Stimulated activated CD4-positive, alpha-beta T cell treated with anti-CD3 and anti-CD28 coated beads, Interleukin-4, amount 100 ng/mL, for 24 hours (primary cell): ENCODE data around the gene PTPN13.
"Not testable (repeated sequence)": the region's sequence is repeated elsewhere in the genome, so short reads cannot be mapped to it uniquely, and the experiment has no call there.

Experiments used
- DNase-seq: peaks from one replicate; pipeline ENCODE4 v3.0.0-alpha.2; 2020

The PTPN13 gene

DNA sequence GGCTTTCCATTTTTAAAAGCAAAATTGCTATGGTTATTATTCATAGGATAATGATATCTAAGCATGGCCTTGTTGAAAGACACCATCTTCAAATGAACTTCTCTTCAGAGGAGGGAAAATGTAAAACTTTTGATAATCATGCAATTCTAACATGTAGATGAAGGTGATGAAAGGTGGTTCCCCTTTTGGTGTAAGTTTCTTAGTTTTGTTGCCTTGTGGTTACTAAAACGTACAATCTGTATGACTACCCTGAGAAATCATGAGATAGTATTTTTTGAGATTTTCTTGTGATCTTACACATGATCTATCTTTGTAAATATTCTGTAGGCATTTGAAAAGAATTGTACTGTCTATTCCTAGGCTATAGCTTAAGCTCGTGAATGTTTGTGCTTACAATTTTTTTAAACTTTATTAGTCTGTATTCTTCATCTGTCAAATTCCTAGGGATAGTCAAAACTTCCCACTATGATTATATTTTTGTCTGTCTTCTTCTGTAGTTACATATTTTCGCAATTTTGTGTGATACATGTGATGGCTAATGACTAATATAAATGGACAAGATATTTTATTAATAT, 47.5 kb downstream of the PTPN13 start:
- no peak for DNase-seq

DNA sequence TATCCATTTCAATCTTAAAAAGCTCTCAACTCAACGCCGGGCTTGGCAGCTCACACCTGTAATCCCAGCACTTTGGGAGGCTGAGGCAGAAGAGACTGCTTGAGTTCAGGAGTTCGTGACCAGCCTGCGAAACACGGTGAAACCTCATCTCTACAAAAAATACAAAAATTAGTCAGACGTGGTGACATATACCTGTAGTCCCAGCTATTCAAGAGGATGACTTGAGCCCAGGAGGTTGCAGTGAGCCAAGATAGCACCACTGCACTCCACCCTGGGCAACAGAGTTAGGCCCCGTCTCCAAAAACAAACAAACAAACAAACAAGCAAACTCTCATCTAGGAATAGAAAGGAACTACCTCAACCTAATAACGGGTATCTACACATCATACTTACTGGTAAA, 50.8 kb downstream of the PTPN13 start:
- no peak for DNase-seq

DNA sequence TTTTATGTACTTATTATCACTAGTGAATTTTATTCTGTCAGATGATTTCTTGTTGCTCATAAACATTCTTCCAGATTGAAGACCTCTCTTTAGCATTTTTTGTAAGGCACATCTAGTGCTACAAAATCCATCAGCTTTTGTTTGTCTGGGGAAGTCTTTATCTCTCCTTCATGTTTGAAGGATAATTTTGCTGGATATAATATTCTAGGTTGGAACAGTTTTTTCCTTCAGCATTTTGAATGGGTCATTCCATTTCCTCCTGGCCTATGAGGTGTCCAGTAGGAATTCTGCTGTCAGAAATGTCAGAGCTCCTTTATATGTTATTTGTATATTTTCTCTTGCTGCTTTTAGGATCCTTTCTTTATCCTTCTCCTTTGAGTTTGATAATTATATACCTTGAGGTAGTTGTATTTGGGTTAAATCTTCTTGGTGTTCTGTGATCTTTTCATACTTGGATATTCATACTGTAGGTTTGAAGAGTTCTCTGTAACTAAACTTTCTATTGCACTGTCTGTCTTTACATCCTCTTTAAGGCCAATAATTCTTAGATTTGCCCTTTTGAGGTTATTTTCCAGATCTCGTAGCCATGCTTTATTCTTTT, 58.3 kb downstream of the PTPN13 start:
- DNase-seq = no peak

DNA sequence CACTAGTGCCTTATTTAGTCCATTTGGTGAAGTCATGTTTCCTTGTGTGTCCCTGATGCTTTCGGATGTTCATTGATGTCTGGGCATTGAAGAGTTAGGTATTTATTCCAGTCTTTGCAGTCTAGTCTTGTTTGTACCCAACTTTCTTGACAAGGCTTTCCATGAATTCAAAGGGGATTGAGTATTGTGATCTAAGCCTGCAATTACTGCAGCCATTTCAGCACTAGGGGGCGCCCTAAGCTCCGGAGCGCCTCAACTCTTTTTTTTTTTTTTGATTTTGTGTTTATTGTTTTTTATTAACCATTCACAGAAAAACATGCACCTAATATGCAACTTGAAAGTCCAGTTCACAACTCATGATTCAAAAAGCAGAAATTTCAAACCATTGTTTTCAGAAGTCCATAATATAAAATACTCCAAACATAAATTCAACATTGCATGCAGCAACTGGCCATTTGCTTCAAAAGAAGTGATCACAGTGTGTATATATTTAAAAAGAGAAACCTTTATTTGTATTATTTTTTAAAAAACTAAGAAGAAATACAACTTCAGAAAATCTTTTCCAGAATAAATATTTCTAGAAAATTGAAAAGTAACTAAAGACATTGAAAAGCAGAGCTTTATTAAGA, 59.2 kb downstream of the PTPN13 start:
- no peak for DNase-seq

DNA sequence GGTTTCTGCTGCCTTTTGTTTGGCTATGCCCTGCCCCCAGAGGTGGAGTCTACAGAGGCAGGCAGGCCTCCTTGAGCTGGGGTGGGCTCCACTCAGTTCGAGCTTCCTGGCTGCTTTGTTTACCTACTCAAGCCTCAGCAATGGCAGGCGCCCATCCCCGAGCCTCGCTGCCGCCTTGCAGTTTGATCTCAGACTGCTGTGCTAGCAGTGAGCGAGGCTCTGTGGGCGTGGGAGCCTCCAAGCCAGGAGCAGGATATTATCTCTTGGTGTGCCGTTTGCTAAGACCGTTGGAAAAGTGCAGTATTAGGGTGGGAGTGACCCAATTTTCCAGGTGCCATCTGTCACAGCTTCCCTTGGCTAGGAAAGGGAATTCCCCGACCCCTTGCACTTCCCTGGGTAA, 62.7 kb downstream of the PTPN13 start:
- DNase-seq = not testable (repeated sequence)

DNA sequence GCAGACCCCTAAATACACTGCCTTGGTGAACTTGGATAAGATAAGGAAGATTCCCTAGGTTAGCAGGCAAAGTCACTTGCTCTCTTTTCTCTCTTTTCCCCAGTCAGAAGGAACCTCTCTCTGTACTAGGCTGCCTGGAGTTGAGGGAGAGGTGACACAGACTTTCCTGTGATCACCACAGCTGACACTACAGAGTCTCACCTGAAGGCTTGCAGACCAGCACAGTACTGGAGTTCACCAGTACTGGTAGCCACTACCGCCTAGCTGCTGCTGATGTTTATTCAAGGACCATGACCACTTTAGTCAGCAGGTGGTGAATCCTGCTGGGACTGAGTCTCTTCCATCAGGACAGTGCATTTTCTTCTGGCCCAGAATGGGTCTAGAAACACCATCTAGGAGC, 63.3 kb downstream of the PTPN13 start:
- DNase-seq = no peak

DNA sequence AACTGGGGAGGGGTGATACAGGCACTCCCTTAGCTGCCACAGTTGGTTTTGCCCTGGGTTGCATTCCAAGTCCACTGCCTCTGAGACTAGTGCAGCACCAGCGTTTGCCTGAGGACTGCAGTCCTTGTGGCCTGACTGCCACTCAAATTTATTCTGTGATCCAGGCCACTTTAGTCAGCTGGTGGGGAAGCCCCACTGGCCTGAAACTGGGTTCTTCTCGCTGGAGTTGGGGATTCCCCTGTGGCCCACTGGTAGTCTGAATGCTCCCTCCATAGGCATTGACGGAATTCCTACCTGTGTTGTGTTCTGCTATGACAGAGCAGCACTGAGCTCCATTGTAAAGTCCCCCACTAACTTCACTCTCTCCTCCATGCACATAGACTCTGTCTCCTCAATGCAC, 63.8 kb downstream of the PTPN13 start:
- no peak for DNase-seq

DNA sequence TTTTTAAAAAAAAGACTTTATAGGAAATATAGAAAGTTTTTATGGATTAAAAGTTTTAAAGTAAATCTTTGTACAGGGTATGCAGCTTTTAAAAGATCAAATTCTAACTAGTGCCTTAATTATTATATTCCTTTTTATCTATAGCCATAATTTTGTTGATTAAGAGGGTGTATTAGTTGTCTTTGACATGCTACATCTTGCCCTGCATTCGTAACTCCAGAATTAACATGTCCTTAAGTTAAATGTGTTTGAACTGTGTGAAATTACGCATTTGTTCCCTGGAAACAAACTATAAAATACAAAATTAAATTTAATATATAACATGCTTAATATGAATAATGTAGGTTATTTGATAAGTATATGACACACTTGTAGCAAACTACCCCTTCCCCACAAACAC, 66.3 kb downstream of the PTPN13 start:
- no peak for DNase-seq

DNA sequence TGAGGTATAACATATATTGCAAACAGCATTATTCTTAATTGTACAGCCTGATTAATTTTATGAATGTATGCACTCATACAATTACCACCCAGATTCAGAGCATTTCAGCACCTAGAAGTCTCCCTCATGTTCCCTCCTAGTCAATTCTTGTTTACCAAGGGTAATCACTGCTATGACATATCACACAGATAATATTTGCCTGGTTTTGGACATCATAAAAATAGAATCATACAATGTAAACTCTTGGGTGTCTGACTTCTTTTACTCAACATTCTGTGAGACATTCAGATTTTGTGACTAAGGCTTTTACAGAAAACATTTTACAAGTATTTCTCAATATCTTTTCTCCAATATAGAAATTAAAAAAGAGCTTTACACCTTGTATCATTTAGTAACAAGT, 66.9 kb downstream of the PTPN13 start:
- no peak for DNase-seq

DNA sequence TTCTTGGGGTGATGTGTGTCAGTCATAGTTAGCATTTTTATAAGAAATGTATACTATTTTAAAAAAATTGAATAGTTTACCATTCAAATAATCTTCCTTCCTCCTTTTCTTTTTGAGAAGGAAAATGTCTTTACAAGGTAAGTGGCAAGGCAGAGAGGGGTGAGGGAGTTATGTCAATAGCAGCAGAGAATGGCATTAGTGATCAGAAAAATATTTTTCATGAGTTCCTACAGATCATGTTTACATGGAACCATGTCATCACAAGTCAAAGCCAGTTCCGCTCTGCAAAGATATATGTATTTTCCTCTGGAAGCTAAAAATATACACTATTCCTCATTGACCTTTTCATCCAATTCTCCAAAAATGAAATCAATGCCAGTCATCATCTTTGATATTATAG, 67.3 kb downstream of the PTPN13 start:
- no peak for DNase-seq

DNA sequence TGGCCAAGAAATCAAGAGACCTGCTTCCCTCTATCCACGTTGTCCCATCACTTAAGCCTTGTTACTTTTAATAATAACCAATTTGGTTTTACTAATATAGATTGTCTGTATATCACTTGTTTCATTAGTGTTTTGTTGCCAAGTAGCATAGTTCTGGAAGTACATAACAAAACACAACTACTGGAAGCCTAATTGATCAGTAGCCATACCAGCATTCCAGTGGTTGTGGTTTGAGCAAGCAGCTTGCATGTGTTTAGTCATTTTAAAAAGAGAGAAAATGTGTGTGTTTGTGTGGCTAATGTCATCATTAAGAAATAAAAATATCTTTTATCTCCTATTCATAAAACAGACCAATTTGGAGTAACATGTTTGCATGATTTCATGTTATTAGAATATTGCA, 70.8 kb downstream of the PTPN13 start:
- DNase-seq = no peak

DNA sequence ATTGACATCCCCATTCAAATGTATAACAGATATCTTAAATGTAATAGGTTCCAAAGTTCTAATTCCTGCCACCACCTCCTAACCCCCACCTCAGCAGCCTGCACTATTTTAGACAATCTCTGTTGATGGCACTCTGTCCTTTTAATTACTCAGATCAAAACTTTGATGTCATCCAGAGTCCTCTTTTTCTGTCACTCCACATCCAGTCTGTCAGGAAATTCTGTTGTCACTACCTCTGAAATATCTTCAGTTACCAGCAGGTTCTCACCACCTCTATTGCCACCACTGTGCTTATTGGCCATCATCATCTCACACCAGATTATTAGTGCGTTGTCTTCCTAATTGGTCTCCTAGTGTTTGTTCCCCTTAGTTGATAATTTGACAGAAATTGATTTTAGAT, 76.2 kb downstream of the PTPN13 start:
- no peak for DNase-seq

DNA sequence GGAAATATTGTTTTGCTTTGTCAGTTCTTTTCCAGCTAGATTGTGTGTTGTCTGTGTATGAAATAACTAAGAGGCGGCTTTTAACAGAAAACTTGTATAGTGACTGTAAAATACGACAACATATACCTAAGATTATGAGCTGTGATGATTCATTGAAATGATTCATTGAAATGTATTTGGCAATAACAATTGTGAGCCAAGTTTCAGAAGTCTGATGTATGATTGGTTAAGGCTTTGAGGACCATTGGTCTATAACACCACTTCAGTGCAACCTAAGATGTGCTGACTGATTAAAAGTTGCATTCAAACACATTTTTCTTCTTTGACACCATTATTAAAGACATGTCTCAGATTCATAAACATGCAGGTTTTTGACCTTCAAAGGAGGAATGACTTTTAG, 76.6 kb downstream of the PTPN13 start:
- no peak for DNase-seq

DNA sequence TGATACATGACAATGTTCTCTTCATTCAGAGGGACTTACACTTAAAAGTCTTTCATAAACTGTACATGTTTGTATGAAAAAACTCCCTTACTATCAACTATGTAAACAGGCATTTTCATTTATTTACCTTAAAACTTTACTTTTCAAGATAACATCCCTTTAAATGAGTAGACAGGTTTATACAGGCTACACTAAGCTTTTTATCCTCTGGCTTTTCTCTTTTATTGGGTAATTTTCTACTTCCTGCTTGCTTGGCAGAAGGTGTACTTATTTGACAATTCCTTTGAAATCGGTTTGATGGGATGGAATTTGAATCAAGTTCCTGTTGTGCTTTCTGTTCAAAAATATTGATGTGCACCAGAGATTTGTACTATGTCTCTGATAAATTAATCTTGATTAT, 81.4 kb downstream of the PTPN13 start:
- no peak for DNase-seq

DNA sequence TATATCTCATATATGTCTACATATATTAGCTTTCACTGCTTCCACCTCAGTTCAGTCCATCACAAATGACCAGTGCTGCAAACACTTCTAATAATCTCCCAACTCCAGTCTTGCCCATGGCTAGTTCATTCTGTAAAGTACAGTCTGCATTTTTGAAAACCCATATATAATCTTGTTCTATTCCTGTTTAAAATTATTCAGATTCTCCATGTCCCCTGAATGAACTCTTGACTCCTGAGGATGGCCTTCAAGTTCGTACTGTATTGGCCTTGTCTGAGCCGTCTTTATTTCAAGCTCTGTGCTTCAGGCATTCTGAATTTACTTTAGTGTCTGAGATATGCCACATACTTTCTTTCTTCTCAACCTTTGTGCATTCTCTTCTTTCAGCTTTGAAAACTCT, 84.7 kb downstream of the PTPN13 start:
- DNase-seq = no peak

DNA sequence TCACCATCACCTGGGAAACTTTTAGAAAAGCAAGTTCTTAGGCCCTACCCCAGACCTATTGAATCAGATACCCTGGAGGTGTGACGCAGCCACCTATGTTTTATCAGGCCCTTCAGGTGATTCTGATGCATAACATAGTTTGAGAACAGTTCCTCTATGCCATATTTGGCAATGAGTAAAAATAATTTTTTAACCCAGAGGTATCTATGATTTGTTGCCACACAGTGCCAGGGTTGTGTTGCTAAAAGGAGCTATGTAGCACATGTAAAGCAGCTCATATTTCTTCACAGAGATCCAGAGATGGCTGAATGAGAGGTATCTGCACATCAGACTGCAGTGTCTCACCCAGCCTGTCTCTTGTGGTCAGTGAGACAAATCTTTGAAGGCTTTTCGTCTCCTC, 85.3 kb downstream of the PTPN13 start:
- no peak for DNase-seq

DNA sequence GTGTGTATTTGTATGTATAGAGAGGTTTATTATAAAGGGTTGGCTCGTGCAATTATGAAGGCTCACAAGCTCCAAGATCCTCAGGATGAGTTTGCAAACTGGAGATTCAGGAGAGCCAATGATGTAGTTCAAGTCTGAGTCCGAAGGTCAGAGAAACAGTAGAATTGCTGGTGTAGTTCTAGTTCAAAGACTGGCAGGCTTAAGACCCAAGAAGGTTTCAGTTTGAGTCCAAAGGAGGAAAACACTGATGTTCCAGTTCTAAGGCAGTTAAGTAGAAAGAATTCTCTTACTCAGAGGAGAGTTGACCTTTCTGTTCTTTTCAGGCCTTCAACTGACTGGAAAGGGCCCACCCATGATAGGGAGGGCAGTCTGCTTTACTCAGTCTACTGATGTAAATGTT, 89.1 kb downstream of the PTPN13 start:
- DNase-seq = no peak

DNA sequence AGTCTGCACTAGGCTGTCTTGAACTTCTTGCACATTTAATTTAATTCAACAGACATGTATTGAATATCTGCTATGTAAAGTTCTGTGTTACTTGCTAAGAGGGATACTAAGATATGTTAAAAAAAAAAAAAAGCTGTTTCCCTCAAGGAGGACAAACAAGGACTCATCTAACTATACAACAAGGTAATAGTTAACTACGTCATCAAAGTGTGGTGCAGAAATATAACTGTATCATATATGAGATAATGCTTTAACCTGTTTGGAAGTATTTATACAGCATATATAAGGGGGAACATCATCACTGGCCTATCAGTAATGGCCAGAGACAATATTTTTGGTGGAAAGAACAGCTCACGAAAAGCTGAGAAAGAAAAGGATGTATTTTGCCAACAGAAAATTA, 89.9 kb downstream of the PTPN13 start:
- DNase-seq = no peak

DNA sequence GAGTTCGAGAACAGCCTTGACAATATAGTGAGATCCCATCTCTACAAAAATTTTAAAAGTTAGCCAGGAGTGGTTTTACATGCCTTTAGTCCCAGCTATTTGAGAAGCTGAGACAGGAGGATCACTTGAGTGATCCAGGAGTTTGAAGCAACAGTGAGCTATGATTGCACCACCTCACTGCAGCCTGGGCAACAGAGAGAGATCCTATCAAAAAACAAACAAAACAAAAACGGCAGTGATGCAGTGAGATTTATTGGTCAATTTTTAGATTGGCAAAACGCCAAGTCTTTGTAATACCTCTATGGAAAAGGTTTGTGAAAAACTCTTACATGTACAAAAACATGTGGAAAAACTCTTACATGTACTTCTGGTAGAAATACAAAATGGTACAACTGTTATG, 91.3 kb downstream of the PTPN13 start:
- DNase-seq = no peak

DNA sequence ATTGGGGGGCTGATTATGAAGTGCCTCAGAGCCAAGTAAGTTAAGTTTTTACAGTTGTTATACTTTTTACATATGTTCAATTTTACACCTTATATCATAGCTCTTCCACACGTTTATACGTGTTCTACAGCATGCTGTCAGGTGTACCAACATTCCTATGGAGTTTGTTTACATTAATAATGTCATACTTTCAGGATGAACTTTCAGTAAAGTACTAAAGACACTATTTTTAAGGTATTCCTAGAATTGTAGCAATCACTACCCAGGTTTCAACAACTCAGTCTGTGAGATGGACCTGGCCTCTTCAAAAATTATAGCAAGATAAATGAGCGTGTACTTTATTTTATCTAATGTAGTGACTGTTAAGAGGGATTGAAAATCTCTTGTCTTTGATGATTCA, 92.6 kb downstream of the PTPN13 start:
- no peak for DNase-seq

DNA sequence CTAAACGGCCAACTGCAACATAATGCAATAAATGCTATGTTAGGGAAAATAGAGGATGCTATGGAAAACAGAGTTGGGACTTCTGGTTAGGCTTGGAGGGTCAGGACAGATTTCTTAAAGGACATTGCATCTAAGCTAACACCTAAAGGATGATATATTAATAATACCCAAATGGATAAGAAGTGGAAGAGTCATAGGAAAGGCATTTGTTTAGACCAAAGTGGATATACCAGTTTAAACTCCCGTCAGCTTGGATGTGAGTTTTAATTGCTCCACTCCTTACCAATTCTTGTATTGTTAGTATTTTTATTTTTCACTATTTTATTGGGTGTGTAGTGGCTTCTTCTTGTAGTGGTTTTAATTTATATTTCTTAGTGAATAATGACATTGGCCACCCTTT, 93.9 kb downstream of the PTPN13 start:
- no peak for DNase-seq

DNA sequence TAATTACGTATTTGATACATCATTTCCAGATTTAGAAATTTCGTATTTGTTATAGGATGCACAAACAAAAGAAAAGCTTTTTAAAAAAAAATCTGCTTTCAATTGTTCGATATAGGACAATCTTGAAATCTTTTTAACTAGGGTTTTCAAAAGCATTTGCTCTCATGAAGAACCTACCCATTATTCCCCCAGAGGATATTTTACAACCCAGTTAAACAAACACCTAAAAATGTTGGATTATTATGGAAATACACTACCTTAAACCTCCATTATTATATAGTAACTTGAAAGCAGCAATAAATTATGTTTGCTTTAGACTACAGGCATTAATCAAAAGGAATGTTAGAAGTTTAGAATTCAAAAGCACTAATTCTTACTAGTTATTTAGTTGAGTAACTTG, 110.5 kb downstream of the PTPN13 start:
- DNase-seq = no peak

DNA sequence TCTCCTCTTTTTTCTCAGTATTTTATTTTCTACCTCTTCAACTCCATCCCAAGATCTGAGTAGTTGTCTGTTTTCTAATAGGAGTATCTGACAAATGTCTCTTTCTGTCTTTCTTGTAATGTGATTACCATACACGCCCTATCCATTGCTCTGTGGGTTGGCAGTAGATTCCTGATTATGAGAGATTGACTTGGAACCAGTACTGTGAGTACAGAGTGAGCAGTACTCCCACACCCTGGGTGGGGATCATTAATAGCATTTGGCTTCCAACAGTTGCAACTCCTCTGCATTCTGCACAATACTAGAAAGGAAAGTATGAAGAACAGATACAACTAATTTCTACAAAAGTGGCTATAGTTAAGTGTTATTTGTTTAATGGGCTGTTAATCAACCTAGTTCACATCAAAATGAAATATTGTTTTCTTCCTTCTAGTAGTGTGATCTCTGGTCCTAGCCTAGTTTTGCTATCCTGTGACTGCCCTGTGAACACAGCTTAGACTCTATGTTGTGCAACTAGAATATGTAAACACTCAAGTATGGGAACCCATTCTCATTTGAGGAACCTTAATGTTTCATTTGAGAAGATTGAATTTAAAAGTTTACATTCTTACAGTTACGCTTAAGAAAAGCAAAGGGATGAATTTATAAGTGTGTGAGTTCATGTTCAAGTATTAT, 112.9 kb downstream of the PTPN13 start:
- no peak for DNase-seq

DNA sequence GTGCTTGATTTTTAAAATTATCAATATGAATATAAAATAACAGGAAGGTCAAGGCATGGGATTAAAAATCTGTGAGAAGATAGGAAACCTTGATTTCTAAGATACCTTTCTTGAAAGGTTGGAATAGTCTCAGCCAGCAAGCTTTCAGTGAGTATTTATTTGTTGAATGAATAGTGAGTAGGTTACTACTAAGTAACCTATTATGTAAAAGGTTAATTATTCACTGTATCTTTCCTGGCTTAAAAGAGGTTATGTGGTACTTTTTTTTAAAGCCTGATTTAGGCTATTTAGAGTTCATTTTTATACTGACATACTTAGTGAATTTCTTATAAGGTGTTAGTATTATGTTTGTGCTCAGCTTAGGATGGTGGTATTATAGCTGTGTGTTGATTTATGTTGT, 123.5 kb downstream of the PTPN13 start:
- no peak for DNase-seq

DNA sequence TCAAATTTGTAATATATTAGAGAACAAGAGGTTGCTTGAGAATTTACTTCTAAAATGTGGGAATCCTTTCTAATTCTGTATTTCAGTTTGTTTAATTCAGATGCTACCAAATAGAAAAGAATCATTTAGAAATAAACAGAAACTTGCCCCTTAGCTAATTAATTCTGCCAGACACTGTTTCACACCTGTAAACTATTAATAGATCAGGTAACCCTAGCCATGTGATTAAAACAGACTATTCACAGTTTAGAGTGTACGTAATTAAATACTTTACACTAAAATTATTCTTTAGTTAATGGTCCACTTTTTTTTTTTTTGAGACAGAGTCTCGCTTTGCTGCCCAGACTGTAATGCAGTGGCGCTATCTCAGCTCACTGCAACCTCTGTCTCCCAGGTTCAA, 124.0 kb downstream of the PTPN13 start:
- DNase-seq = no peak
